H1 (cell line): Measurements from ENCODE around the gene SYNJ2. TPM values are rescaled to one million over a fixed set of nuclear protein-coding genes. Genes with fewer than 3 reads are reported as not detected.

Experiments used
- CTCF ChIA-PET: fragments of 300-600 bp; sonication (Branson Sonifier 250); formaldehyde crosslinking; loops from one replicate; lab custom pipeline; 2021; ENCODE audit not compliant: partially characterized antibody; lab: Charles Lee
- POLR2A ChIA-PET: fragments of 300-600 bp; sonication (Branson Sonifier 250); formaldehyde crosslinking; loops from one replicate; lab custom pipeline; 2021; ENCODE audit warnings: inconsistent platforms; ENCODE audit not compliant: partially characterized antibody; lab: Charles Lee
- DNase-seq, 2 experiments: peaks; one replicate each; pipeline versions ENCODE4 v3.0.0 to v3.0.0-alpha.2; 2010 to 2022; ENCODE audit warnings: low spot score in 2 of 2, low read depth in 1 of 2, mixed read lengths in 1 of 2
- FAIRE-seq: peaks from 2 replicates; lab custom pipeline; 2011; peaks lifted over from hg19 to GRCh38; lab: Jason Lieb, UNC
- H2AFZ ChIP-seq: 2 replicates; pipeline ENCODE4 v1.8.1; 2012; ENCODE audit warnings: low read length, inconsistent platforms
- H2AK5ac ChIP-seq: 2 replicates; pipeline ENCODE4 v1.6.1; 2013; ENCODE audit warnings: low read depth, low read length
- H2BK120ac ChIP-seq: replicated peaks from 2 replicates; pipeline ENCODE3; 2013; ENCODE audit warnings: low read depth, low read length, inconsistent platforms
- H2BK12ac ChIP-seq: 2 replicates; pipeline ENCODE4 v1.6.1; 2013; ENCODE audit warnings: low read depth, low read length
- H2BK15ac ChIP-seq: 2 replicates; pipeline ENCODE4 v1.6.1; 2013; ENCODE audit warnings: low read length
- H2BK20ac ChIP-seq: 2 replicates; pipeline ENCODE4 v1.6.1; 2013; ENCODE audit warnings: low read length
- H2BK5ac ChIP-seq: 2 replicates; pipeline ENCODE4 v1.6.1; 2013; ENCODE audit warnings: low read depth, low read length
- H3K14ac ChIP-seq: 2 replicates; pipeline ENCODE4 v1.6.1; 2013; ENCODE audit warnings: inconsistent platforms; ENCODE audit not compliant: insufficient read length
- H3K18ac ChIP-seq: 2 replicates; pipeline ENCODE4 v1.6.1; 2013; ENCODE audit warnings: low read length; ENCODE audit errors: extremely low read depth
- H3K23ac ChIP-seq: 2 replicates; pipeline ENCODE4 v1.6.1; 2013; ENCODE audit warnings: inconsistent platforms; ENCODE audit not compliant: insufficient read length
- H3K23me2 ChIP-seq: 2 replicates; pipeline ENCODE4 v1.6.1; 2013; ENCODE audit warnings: low read depth, low read length
- H3K27ac ChIP-seq: 2 replicates; pipeline ENCODE4 v1.6.1; 2011; ENCODE audit warnings: low read depth, low read length, inconsistent platforms
- H3K27me3 ChIP-seq, 4 experiments: replicated peaks in 1 of 4; 1 replicate in 1 of 4; 2 replicates in 3 of 4; pipeline versions ENCODE4 v1.6.1 to v1.8.1; 2011 to 2013; ENCODE audit warnings: low read length in 3 of 4, mild to moderate bottlenecking in 3 of 4, inconsistent platforms in 2 of 4, mixed read lengths in 2 of 4, moderate library complexity in 1 of 4; ENCODE audit not compliant: control insufficient read depth in 3 of 4, insufficient read depth in 3 of 4; ENCODE audit errors: extremely low read depth in 1 of 4
- H3K36me3 ChIP-seq, 4 experiments: 2 replicates each; pipeline versions ENCODE4 v1.6.1 to v1.8.1; 2011 to 2013; ENCODE audit warnings: mild to moderate bottlenecking in 4 of 4, low read length in 3 of 4, moderate library complexity in 2 of 4, control low read depth in 1 of 4, inconsistent platforms in 1 of 4; ENCODE audit not compliant: insufficient read depth in 4 of 4, control insufficient read depth in 2 of 4
- H3K4ac ChIP-seq: replicated peaks from 2 replicates; pipeline ENCODE3; 2013; ENCODE audit warnings: low read length, low read depth, mixed read lengths, inconsistent platforms; ENCODE audit not compliant: insufficient read length
- H3K4me1 ChIP-seq, 4 experiments: replicated peaks in 1 of 4; 1 replicate in 1 of 4; 2 replicates in 3 of 4; pipeline versions ENCODE4 v1.6.1 to v1.8.1; 2011 to 2013; ENCODE audit warnings: low read length in 3 of 4, inconsistent platforms in 2 of 4, mixed read lengths in 1 of 4; ENCODE audit not compliant: insufficient read depth in 4 of 4, control insufficient read depth in 3 of 4
- H3K4me2 ChIP-seq, 2 experiments: 2 replicates each; pipeline versions ENCODE4 v1.6.1 to v1.8.1; 2011 to 2013; ENCODE audit warnings: low read depth in 2 of 2, low read length in 2 of 2, control low read depth in 1 of 2, inconsistent platforms in 1 of 2, mild to moderate bottlenecking in 1 of 2; ENCODE audit not compliant: insufficient read depth in 1 of 2
- H3K4me3 ChIP-seq, 4 experiments: fragments of 200-600, 300-600 bp in 1 of 4; sonication (generic), shearing (Covaris generic), sonication (Bioruptor Twin) in 1 of 4; 2 replicates each; pipeline versions ENCODE4 v1.5.1 to v1.8.1; 2011 to 2016; ENCODE audit warnings: low read length in 4 of 4, low read depth in 3 of 4, control low read depth in 2 of 4, inconsistent platforms in 2 of 4, mild to moderate bottlenecking in 2 of 4, mixed read lengths in 1 of 4, moderate library complexity in 1 of 4; ENCODE audit not compliant: insufficient read depth in 2 of 4; ENCODE audit errors: extremely low read depth in 1 of 4
- H3K56ac ChIP-seq: replicated peaks from 2 replicates; pipeline ENCODE3; 2013; ENCODE audit warnings: low read depth, mild to moderate bottlenecking, mixed read lengths, low read length, inconsistent platforms; ENCODE audit not compliant: insufficient read length
- H3K79me1 ChIP-seq: 2 replicates; pipeline ENCODE4 v1.6.1; 2013; ENCODE audit warnings: low read depth, low read length, control low read depth
- H3K79me2 ChIP-seq, 2 experiments: 2 replicates each; pipeline versions ENCODE4 v1.6.1 to v1.8.1; 2012 to 2013; ENCODE audit warnings: low read length in 2 of 2, mild to moderate bottlenecking in 2 of 2, inconsistent platforms in 1 of 2; ENCODE audit not compliant: insufficient read depth in 2 of 2, control insufficient read depth in 1 of 2
- H3K9ac ChIP-seq, 4 experiments: replicated peaks in 1 of 4; 1 replicate in 1 of 4; 2 replicates in 3 of 4; pipeline versions ENCODE4 v1.6.1 to v1.8.1; 2011 to 2013; ENCODE audit warnings: low read depth in 3 of 4, low read length in 3 of 4, control low read depth in 2 of 4, mild to moderate bottlenecking in 2 of 4, moderate library complexity in 2 of 4, inconsistent platforms in 1 of 4; ENCODE audit errors: extremely low read depth in 1 of 4
- H3K9me3 ChIP-seq, 2 experiments: 2 replicates each; pipeline versions ENCODE4 v1.6.1 to v1.8.1; 2012 to 2013; ENCODE audit warnings: mild to moderate bottlenecking in 2 of 2, moderate library complexity in 2 of 2, control low read depth in 1 of 2, inconsistent platforms in 1 of 2, low read depth in 1 of 2, low read length in 1 of 2, mixed read lengths in 1 of 2; ENCODE audit not compliant: insufficient read depth in 2 of 2
- H4K20me1 ChIP-seq, 2 experiments: replicated peaks in 1 of 2; 2 replicates each; pipeline versions ENCODE3 to v1.8.1; 2011 to 2013; ENCODE audit warnings: inconsistent platforms in 2 of 2, low read length in 2 of 2, mild to moderate bottlenecking in 1 of 2; ENCODE audit not compliant: insufficient read depth in 2 of 2, control insufficient read depth in 1 of 2
- H4K5ac ChIP-seq: 2 replicates; pipeline ENCODE4 v1.6.1; 2013; ENCODE audit warnings: low read length, low read depth, mixed read lengths, inconsistent platforms; ENCODE audit not compliant: insufficient read length
- H4K8ac ChIP-seq: 2 replicates; pipeline ENCODE4 v1.8.0; 2013; ENCODE audit warnings: mild to moderate bottlenecking, moderate library complexity, low read length, inconsistent platforms; ENCODE audit not compliant: insufficient read depth; ENCODE audit errors: extremely low read depth
- H4K91ac ChIP-seq: replicated peaks from 2 replicates; pipeline ENCODE3; 2013; ENCODE audit warnings: low read length, mixed read lengths, inconsistent platforms; ENCODE audit not compliant: insufficient read length
- ASH2L ChIP-seq: fragments of 200-600, 300-600 bp; sonication (generic); IDR thresholded peaks from one replicate; pipeline ENCODE4 v1.7.1; 2017; ENCODE audit warnings: low read length
- CBX8 ChIP-seq: fragments of 300-800, 300-1000 bp; sonication (generic); IDR thresholded peaks from 2 replicates; pipeline ENCODE4 v1.7.1; 2016; ENCODE audit warnings: low read depth, low read length, borderline replicate concordance
- FOSL1 ChIP-seq: IDR thresholded peaks from 2 replicates; pipeline ENCODE4 v1.6.1; 2011; ENCODE audit warnings: mild to moderate bottlenecking, low read depth, low read length, moderate library complexity; ENCODE audit not compliant: insufficient read depth
- HDAC6 ChIP-seq: IDR thresholded peaks from one replicate; pipeline ENCODE4 v1.7.1; 2012; ENCODE audit warnings: low read depth, mild to moderate bottlenecking, inconsistent platforms, low read length, moderate library complexity
- KDM1A ChIP-seq: fragments of 200-600, 300-600 bp; sonication (generic); IDR thresholded peaks from 2 replicates; pipeline ENCODE4 v1.7.1; 2016; ENCODE audit warnings: mild to moderate bottlenecking, low read length, borderline replicate concordance
- KDM4A ChIP-seq: IDR thresholded peaks from one replicate; pipeline ENCODE4 v1.7.1; 2012; ENCODE audit warnings: low read depth, mild to moderate bottlenecking, moderate library complexity, low read length, inconsistent platforms; ENCODE audit not compliant: severe bottlenecking
- RAD21 ChIP-seq, 2 experiments: IDR thresholded peaks in 1 of 2; conservative IDR thresholded peaks in 1 of 2; 2 replicates each; pipeline ENCODE4 v1.6.1; 2011; ENCODE audit warnings: low read depth in 2 of 2, low read length in 2 of 2, improper control_type of control experiment in 1 of 2, inconsistent platforms in 1 of 2, mild to moderate bottlenecking in 1 of 2, moderate library complexity in 1 of 2
- RBBP5 ChIP-seq: IDR thresholded peaks from 2 replicates; pipeline ENCODE4 v1.7.1; 2012; ENCODE audit warnings: low read depth, mild to moderate bottlenecking, inconsistent platforms, low read length, moderate library complexity, borderline replicate concordance
- SP1 ChIP-seq: IDR thresholded peaks from 2 replicates; pipeline ENCODE4 v1.6.1; 2011; ENCODE audit warnings: low read depth, low read length
- WGBS, 2 experiments: shearing (Covaris generic) in 1 of 2; methylation state at CpG; one replicate each; pipeline versions ENCODE4 v1.1.6 to v1.1.7; 2013 to 2015; ENCODE audit warnings: low lambda C conversion rate in 2 of 2, mixed read lengths in 2 of 2, inconsistent platforms in 1 of 2, low coverage in 1 of 2, missing lambda C conversion rate in 1 of 2; ENCODE audit not compliant: insufficient replicate concordance in 2 of 2, insufficient coverage in 1 of 2, insufficient read length in 1 of 2; ENCODE audit errors: extremely low coverage in 1 of 2, missing lambda C conversion rate in 1 of 2; 5-methylcytosine and 5-hydroxymethylcytosine counted together
- polyA plus RNA-seq, 7 experiments: library from polyadenylated mRNA; depleted of rRNA in 3 of 7; stranded (reverse) in 5 of 7; unstranded in 2 of 7; fragments of >200 nt in 5 of 7; fragments of 200-250 nt in 2 of 7; gene quantifications; 1 replicate in 5 of 7; 2 replicates in 1 of 7; 4 replicates in 1 of 7; pipeline versions ENCODE4 v1.2.1 to v1.2.3, GENCODE V29; 2011 to 2013; ENCODE audit warnings: missing spikeins in 2 of 7, mixed read lengths in 2 of 7
- total RNA-seq: library from RNA; stranded (reverse); fragmentation: NEBNext Ultra II Directional; extraction: Animal tissue kit (Norgen Biotek cat#: 25700); gene quantifications from 2 replicates; pipeline ENCODE4 v1.2.1, GENCODE V29; 2021

SYNJ2 gene
- total and polyA plus RNA-seq, 2 of the 8 experiments (the other 6 are each of a cell fraction or from before 2014, with no cell fraction given), result 3.7 to 13.9 TPM

- Histone ChIP-seq H3K79me2 (no peaks in the 10 kb centered on the region), H2AK5ac (no peak overlapping the region), H3K4me1 (no peaks in the 10 kb centered on the region), H3K23me2 (no peaks in the 10 kb centered on the region), H2BK12ac (no peak overlapping the region), H3K4me3 (no peak overlapping the region), H3K4ac (no peak overlapping the region), H3K9ac (no peak overlapping the region), H2BK5ac (no peak overlapping the region), H2BK120ac (no peak overlapping the region), H3K56ac (no peak overlapping the region), H3K18ac (no peak overlapping the region), H4K8ac (no peak overlapping the region), H2AFZ (no peak overlapping the region), H3K36me3 (no peaks in the 10 kb centered on the region), H3K14ac (no peak overlapping the region), H3K4me2 (no peak overlapping the region), H4K5ac (no peak overlapping the region), H4K20me1 (peaks cover 0 to 2% of the 10 kb centered on the region in 2 experiments), H3K27ac (no peak overlapping the region), H2BK15ac (no peak overlapping the region), H3K27me3 (no peaks in the 10 kb centered on the region), H4K91ac (no peak overlapping the region), H2BK20ac (no peak overlapping the region), H3K23ac (no peak overlapping the region), H3K79me1 (no peaks in the 10 kb centered on the region), H3K9me3 (no peaks in the 10 kb centered on the region)
- POLR2A ChIA-PET, result interaction anchor here (1.2 kb wide), 1 partner anchor 8 kb away, joined by 4 read pairs; no protein-coding TSS in a partner anchor
- DNase-seq (no peak), FAIRE-seq (no peak)
- CTCF ChIA-PET, result interaction anchor here (0.6 to 5.8 kb wide), 2 partner anchors 25 to 41 kb away, joined by 7 to 33 read pairs; no protein-coding TSS in a partner anchor
- TF ChIP-seq HDAC6, result no peak
- TF ChIP-seq KDM1A, result no peak
- TF ChIP-seq RBBP5, result no peak
- no peak for TF ChIP-seq ASH2L
- TF ChIP-seq RAD21 (IDR thresholded peaks at IDR 0.05 in 1 of 2, conservative IDR thresholded peaks at IDR 0.05 in 1 of 2; ENCODE audit: low read depth in 2 of 2, low read length in 2 of 2), result no peak
- TF ChIP-seq SP1, result no peak
- TF ChIP-seq KDM4A, result no peak
- TF ChIP-seq CBX8, result no peak
- TF ChIP-seq FOSL1, result no peak
- whole genome bisulfite sequencing, 2 experiments, result 93% methylated on average over 20 of the region's 20 CpGs; no CpG with 5 or more reads in 1 of the 2 experiments
Measured at GRCh38 chr6:158046201-158047126, 64.8 kb downstream of the SYNJ2 start.
